Measurements from ENCODE around the gene REM2.

The REM2 gene

GRCh38 chr14:22925513-22925912 is 42.5 kb downstream of the REM2 start:
- Histone ChIP-seq H3K4me1 (peaks cover 0 to 19% (median 13%) of the 10 kb centered on the region in 4 donors), H3K27ac (no peak overlapping the region), H3K4me3 (no peak overlapping the region), H3K27me3 (no peaks in the 10 kb centered on the region), H3K9me3 (no peaks in the 10 kb centered on the region), H3K36me3 (peaks cover 31 to 61% (median 46%) of the 10 kb centered on the region in 3 donors)
- intact Hi-C loops (cut with DNase I; ENCODE audit: low total_unique reads) = no loop called here
- DNase-seq = no peak
- no peak for TF ChIP-seq CTCF (IDR thresholded peaks at IDR 0.05)

GRCh38 chr14:22926316-22926715 is 43.3 kb downstream of the REM2 start:
- Histone ChIP-seq H3K4me3 (no peak overlapping the region), H3K27ac (no peak overlapping the region), H3K36me3 (peaks cover 31 to 53% (median 39%) of the 10 kb centered on the region in 3 donors), H3K9me3 (no peaks in the 10 kb centered on the region), H3K4me1 (peaks cover 0 to 22% (median 15%) of the 10 kb centered on the region in 4 donors), H3K27me3 (no peaks in the 10 kb centered on the region)
- TF ChIP-seq CTCF (IDR thresholded peaks at IDR 0.05) = no peak
- intact Hi-C loops (cut with DNase I; ENCODE audit: low total_unique reads) = no loop called here
- peak in 1 of 2 donors; percentile 10 for DNase-seq

- Histone ChIP-seq H3K9me3 (no peaks in the 10 kb centered on the region), H3K27me3 (no peaks in the 10 kb centered on the region), H3K4me3 (peak overlapping the region; percentile 86 to 92), H3K4me1 (peaks cover 0 to 22% (median 15%) of the 10 kb centered on the region in 4 donors), H3K36me3 (peaks cover 21 to 32% (median 23%) of the 10 kb centered on the region in 3 donors), H3K27ac (peak overlapping the region; percentile 93 to 95)
- no peak for TF ChIP-seq CTCF (IDR thresholded peaks at IDR 0.05)
- DNase-seq = peak in 1 of 2 donors; percentile 61
- intact Hi-C loops (cut with DNase I; ENCODE audit: low total_unique reads) = no loop called here
Observed at GRCh38 chr14:22928237-22929103, 45.4 kb downstream of the REM2 start.

GRCh38 chr14:22929104-22929960 is 46.3 kb downstream of the REM2 start, which contains the start of gene PRMT5:
PRMT5 (minus strand) TSS chr14:22929376; CDS start chr14:22929361, 15 bp downstream.
- peaks cover 13 to 23% (median 14%) of the 10 kb centered on the region in 3 donors for H3K36me3 ChIP-seq
- no peaks in the 10 kb centered on the region for H3K27me3 ChIP-seq
- peaks cover 0 to 22% (median 15%) of the 10 kb centered on the region in 4 donors for H3K4me1 ChIP-seq
- H3K4me3 ChIP-seq = peak within 1 kb of the TSS; percentile 86 to 92
- intact Hi-C loops (cut with DNase I; ENCODE audit: low total_unique reads) = no loop called here
- TF ChIP-seq CTCF (IDR thresholded peaks at IDR 0.05) = no peak
- H3K27ac ChIP-seq = peak within 1 kb of the TSS; percentile 93 to 95
- no peaks in the 10 kb centered on the region for H3K9me3 ChIP-seq
- DNase-seq = peak; percentile 100

- DNase-seq = no peak
- H3K27me3 ChIP-seq = no peaks in the 10 kb centered on the region
- H3K4me3 ChIP-seq = peak overlapping the region; percentile 86 to 92
- peaks cover 8 to 17% (median 8%) of the 10 kb centered on the region in 3 donors for H3K36me3 ChIP-seq
- TF ChIP-seq CTCF (IDR thresholded peaks at IDR 0.05) = no peak
- no peaks in the 10 kb centered on the region for H3K9me3 ChIP-seq
- H3K4me1 ChIP-seq = peaks cover 0 to 22% (median 15%) of the 10 kb centered on the region in 4 donors
- intact Hi-C loops (cut with DNase I; ENCODE audit: low total_unique reads) = no loop called here
- peak overlapping the region; percentile 83 to 84 for H3K27ac ChIP-seq
Observed at GRCh38 chr14:22929961-22930364, 46.9 kb downstream of the REM2 start.
